ENCODE measurements around the gene CST1.

DNA sequence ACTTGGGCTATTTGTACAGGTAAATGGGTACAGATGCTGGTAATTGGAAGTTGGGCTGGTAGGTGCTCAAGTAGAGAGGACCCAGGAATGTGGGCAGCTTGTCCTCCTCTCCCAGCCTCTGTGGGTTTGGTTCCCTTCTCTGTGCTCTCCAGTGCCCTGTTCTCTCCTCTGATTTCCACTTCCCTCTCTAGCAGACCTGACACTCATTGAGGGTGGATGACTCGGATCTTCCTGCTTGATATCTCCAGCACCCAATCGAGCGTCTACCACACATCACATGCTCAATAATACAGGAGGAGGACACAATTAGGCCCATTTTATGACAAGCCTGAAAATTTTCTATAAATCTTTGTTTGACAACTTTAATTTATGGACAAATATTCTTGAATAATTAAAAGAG lies 23.7 kb downstream of the CST1 start:
- TF ChIP-seq CTCF (IDR thresholded peaks at IDR 0.05) (no peak), POLR2A (IDR thresholded peaks at IDR 0.05) (no peak)

Measured in lower leg skin (tissue), 3 donors.